Ovary (tissue), 9 donors: ENCODE measurements around the gene SMU1. TPM values are rescaled to one million over a fixed set of nuclear protein-coding genes. Genes with fewer than 3 reads are reported as not detected.

Source experiments
- DNase-seq, 5 donors: peaks; one replicate each; pipeline ENCODE4 v3.0.0-alpha.2; 2019 to 2020
- H3K27ac ChIP-seq, 2 donors: fragments of 200-600 bp; one replicate each; pipeline versions ENCODE4 v1.5.1 to v1.8.0; 2019 to 2022
- H3K27me3 ChIP-seq: fragments of 200-600 bp; one replicate; pipeline ENCODE4 v1.8.0; 2022
- H3K36me3 ChIP-seq: fragments of 200-600 bp; sonication (generic); one replicate; pipeline ENCODE4 v1.5.1; 2019
- H3K4me1 ChIP-seq: one replicate; pipeline ENCODE4 v1.8.1; 2013; ENCODE audit warnings: mild to moderate bottlenecking, moderate library complexity; ENCODE audit not compliant: insufficient read depth
- H3K4me3 ChIP-seq: fragments of 200-600 bp; sonication (generic); one replicate; pipeline ENCODE4 v1.5.1; 2017
- H3K9me3 ChIP-seq, 2 donors: fragments of 200-600 bp in 1 of 2; sonication (generic) in 1 of 2; one replicate each; pipeline versions ENCODE4 v1.5.1 to v1.8.1; 2013 to 2019; ENCODE audit warnings: mild to moderate bottlenecking in 1 of 2, moderate library complexity in 1 of 2
- CTCF ChIP-seq, 3 donors: fragments of 450-650 bp in 2 of 3; fragments of 200-600 bp in 1 of 3; IDR thresholded peaks; one replicate each; pipeline versions ENCODE4 v1.5.1 to v1.8.0; 2016 to 2022; ENCODE audit warnings: antibody characterized with exemption in 3 of 3, mild to moderate bottlenecking in 1 of 3
- EP300 ChIP-seq: sonication (generic); formaldehyde crosslinking; IDR thresholded peaks from one replicate; pipeline ENCODE4 v1.6.1; 2017; ENCODE audit warnings: antibody characterized with exemption
- POLR2A ChIP-seq: fragments of 450-650 bp; IDR thresholded peaks from one replicate; pipeline ENCODE4 v1.6.1; 2017; ENCODE audit warnings: antibody characterized with exemption, mild to moderate bottlenecking, moderate library complexity
- WGBS, 3 donors: extraction: QIAGEN DNeasy Blood & Tissue Kit in 1 of 3; methylation state at CpG; one replicate each; pipeline versions ENCODE4 v1.1.5 to v1.1.7; 2013 to 2017; 5-methylcytosine and 5-hydroxymethylcytosine counted together
- intact Hi-C, 4 donors: fragments of 100-400 bp; cut with DNase I; formaldehyde crosslinking; loops; one replicate each; pipeline versions ENCODE4 v1.11.0 to v1.15.1; 2022 to 2023
- polyA plus RNA-seq, 2 donors: library from polyadenylated mRNA; stranded (reverse); fragments of 200-250 nt in 1 of 2; fragments of 350-450 nt in 1 of 2; fragmentation: Illumina TruSeq in 1 of 2; extraction: RNeasy Lipid Tissue Mini Kit (QIAGEN cat#74804) in 1 of 2; gene quantifications; one replicate each; pipeline ENCODE4 v1.2.3, GENCODE V29; 2013 to 2014
- total RNA-seq, 7 donors: library from RNA; depleted of rRNA in 2 of 7; stranded (reverse); fragments of >200 nt in 2 of 7; fragmentation: NEBNext Ultra II Directional in 3 of 7; extraction: Animal tissue kit (Norgen Biotek cat#: 25700) in 3 of 7; gene quantifications; one replicate each; pipeline versions ENCODE4 v1.1.0 to v1.2.4, GENCODE V29; 2016 to 2023
- donor health status: DM: no; HTN: no; CAD: no; lungs with moderate emphysema.
- donor health status: DM: no; HTN: no; CAD: no.
- donor health status: Bipolar disorder and iron deficiency.
- donor health status: DM: yes; HTN: yes; CAD: no.
- donor health status: DM: no; HTN: no; CAD: no.
- donor health status: DM: yes; HTN: yes; CAD: no.

Gene SMU1
- total and polyA plus RNA-seq, 9 donors: 12.2 to 28.6 (median 24.2) TPM

- TF ChIP-seq CTCF (IDR thresholded peaks at IDR 0.05): no peak
- no peak for TF ChIP-seq EP300
- TF ChIP-seq POLR2A: no peak
- Histone ChIP-seq H3K9me3 (no peaks in the 10 kb centered on the region), H3K36me3 (no peaks in the 10 kb centered on the region), H3K4me1 (peaks cover 2% of the 10 kb centered on the region), H3K27me3 (no peaks in the 10 kb centered on the region), H3K27ac (no peak overlapping the region), H3K4me3 (no peak overlapping the region)
- 84 to 89% (median 88%) methylated on average over 25 of the region's 25 CpGs for WGBS, 3 donors
- intact Hi-C loops: loop anchor here in 1 of 4 donors (10.0 kb wide), 1 partner anchor 465 kb away; the partner anchor contains the start of genes SMIM27 and TOPORS
- DNase-seq: peak in 2 of 5 donors; percentile 29 to 32
Measured at GRCh38 chr9:33019797-33020196, 56.7 kb downstream of the SMU1 start.

GRCh38 chr9:33017283-33018041, 59.0 kb downstream of the SMU1 start:
- no peaks in the 10 kb centered on the region for H3K36me3 ChIP-seq
- no peak for DNase-seq
- intact Hi-C loops: no loop called here
- 77 to 87% (median 84%) methylated on average over 6 of the region's 6 CpGs for WGBS, 3 donors
- H3K4me1 ChIP-seq: peaks cover 2% of the 10 kb centered on the region
- TF ChIP-seq EP300 (no peak), POLR2A (no peak), CTCF (IDR thresholded peaks at IDR 0.05) (no peak)
- no peak overlapping the region for H3K27ac ChIP-seq
- no peaks in the 10 kb centered on the region for H3K27me3 ChIP-seq
- no peaks in the 10 kb centered on the region for H3K9me3 ChIP-seq
- no peak overlapping the region for H3K4me3 ChIP-seq

- 57 to 78% (median 58%) methylated on average over 1 of the region's 1 CpG for WGBS, 3 donors
- no peaks in the 10 kb centered on the region for H3K27me3 ChIP-seq
- no peak for DNase-seq
- H3K27ac ChIP-seq: no peak overlapping the region
- peaks cover 2% of the 10 kb centered on the region for H3K4me1 ChIP-seq
- H3K36me3 ChIP-seq: no peaks in the 10 kb centered on the region
- H3K9me3 ChIP-seq: no peaks in the 10 kb centered on the region
- TF ChIP-seq POLR2A (no peak), EP300 (no peak), CTCF (IDR thresholded peaks at IDR 0.05) (no peak)
- H3K4me3 ChIP-seq: no peak overlapping the region
- intact Hi-C loops: no loop called here
Measured at GRCh38 chr9:33014665-33015014, 61.8 kb downstream of the SMU1 start.

- TF ChIP-seq EP300 (no peak), POLR2A (no peak), CTCF (IDR thresholded peaks at IDR 0.05) (no peak)
- intact Hi-C loops: no loop called here
- H3K9me3 ChIP-seq: no peaks in the 10 kb centered on the region
- DNase-seq: no peak
- H3K36me3 ChIP-seq: no peaks in the 10 kb centered on the region
- 66 to 82% (median 80%) methylated on average over 2 of the region's 2 CpGs for WGBS, 3 donors
- peaks cover 2% of the 10 kb centered on the region for H3K4me1 ChIP-seq
- no peaks in the 10 kb centered on the region for H3K27me3 ChIP-seq
- H3K27ac ChIP-seq: no peak overlapping the region
- H3K4me3 ChIP-seq: no peak overlapping the region
Measured at GRCh38 chr9:33013962-33014664, 62.4 kb downstream of the SMU1 start.
